GM20431 (cell line): ENCODE data around the gene MAML2.

Source experiments
- in situ Hi-C: fragments of 300-500 bp; cut with MseI, MboI; formaldehyde crosslinking; loops from one replicate; pipeline ENCODE4 v1.15.0; 2020; ENCODE audit warnings: low sequenced_read_pairs; ENCODE audit not compliant: unreplicated experiment

Gene MAML2

DNA sequence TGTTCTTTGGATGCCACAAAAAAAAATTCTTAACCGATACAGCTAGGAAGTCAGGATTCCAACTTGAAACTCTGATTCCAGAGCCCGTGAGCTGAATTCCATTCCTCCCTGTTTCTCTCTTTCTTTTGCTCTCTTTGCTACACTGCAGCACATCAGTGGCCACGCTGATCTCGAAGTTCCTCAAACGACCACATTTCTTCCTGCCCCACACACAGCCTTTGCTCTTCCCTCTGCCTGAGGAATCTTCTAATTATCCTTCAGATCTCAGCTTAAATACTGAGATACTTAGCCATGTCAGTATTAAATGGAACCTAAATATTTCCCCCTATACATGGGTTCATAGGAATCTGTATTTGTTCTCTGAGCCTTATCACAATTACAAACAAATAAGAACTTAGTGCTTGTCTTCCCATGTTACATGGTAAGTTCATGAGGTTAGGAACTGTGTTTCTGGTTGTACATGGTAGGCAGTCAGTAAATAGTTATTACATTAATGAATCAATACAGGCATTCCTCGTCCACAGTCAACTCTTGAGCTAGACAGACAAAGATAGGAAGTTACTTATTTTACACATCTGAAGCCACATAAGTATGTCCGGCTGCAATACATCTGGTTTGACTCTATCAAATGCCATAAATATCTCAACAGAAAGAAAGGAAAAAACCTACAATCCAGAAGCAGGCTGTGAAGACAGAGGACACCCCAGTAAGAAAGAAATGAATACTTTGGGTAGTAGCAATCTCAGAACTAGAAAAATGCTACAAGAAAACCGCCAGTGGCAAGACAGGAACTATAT lies 86.6 kb downstream of the MAML2 start:
- in situ Hi-C loops = no loop called here

DNA sequence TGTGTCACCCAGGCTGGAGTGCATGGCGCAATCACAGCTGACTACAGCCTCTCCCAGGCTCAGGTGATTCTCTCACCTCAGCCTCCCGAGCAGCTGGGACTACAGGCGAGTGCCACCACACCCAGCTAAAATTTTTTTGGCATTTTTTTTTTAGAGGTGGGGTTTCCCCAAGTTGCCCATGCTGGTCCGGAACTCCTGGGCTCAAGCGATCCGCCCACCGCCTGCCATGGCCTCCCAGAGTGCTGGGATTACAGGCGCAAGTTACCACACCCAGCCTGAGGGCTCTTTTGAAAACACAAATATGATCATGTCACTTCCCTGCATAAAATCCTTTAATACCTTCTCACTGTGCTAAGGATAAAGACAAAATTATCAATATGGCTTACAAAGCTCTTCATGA lies 88.1 kb downstream of the MAML2 start:
- in situ Hi-C loops = no loop called here

- in situ Hi-C loops = no loop called here
Measured at GRCh38 chr11:96254087-96254486, 88.9 kb downstream of the MAML2 start.

DNA sequence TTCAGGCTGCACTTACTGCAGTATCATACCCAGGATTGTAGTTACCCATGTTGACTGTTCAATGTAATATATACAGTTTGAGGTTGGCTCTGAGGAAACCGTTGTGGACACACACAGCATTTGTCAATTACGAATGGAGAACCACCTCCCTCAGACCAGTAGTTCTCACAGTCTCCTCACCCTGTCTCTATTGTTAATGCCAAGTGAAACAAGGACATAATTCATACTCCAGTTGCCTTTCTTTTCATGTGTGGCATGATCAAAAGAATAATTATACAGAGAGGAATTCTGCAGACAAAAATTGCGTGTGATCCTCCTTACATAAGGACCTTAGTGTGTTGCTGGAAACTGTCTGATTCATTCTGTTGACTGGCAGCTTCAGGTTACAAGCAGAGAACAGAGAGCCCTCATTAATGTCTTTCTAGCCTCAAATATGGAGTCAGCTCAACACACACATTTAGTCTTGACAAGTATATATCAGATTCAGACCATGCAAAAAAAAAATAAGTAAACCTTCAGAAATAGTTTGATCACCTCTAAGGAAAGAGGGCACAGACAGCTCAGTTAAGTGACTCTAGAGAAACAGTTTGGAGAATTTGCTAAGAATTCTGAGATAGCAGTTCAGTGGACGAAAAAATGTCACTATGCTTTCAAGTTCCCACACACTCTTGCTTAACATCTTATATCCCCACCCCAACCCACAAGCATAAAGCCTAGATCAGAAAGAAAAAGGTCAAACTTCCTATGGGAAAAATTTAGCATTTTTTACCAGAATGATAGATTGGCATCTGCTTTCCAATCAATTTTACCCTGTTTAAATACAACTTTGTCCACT lies 96.1 kb downstream of the MAML2 start:
- in situ Hi-C loops = no loop called here

GRCh38 chr11:96242971-96243647 lies 99.9 kb downstream of the MAML2 start:
- in situ Hi-C loops = no loop called here

DNA sequence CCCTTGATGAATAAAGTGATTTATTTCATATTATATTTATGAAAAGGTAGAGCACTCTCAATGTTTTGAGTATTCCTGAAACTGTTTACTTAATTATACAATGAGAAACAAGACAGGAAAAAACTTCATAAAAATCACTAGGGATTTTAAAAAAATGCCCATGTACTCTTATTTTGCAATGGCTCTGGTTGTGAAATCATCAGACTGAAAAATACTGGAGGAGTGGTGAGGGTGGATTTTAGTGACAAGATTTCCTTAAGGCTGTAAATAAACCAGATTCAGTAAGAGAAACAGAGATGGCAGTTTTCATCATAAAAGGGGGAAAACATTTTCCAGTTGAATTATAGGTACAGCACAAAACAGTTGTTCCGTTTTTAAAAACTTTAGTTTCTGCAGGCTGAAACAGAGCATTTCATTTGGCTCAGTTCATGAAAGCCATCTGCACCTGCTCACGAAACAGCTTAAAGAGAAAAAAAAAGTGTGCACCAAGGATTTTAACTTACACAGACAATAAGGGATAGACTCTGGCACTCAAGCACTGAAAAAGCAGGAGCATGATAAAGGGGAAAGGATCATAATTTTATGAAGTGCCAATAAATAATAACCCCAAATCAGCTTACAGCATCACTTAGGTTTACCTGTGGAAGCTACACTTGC lies 100.7 kb downstream of the MAML2 start:
- in situ Hi-C loops = no loop called here

- in situ Hi-C loops = no loop called here
Measured at GRCh38 chr11:96241331-96241841, 101.6 kb downstream of the MAML2 start.

DNA sequence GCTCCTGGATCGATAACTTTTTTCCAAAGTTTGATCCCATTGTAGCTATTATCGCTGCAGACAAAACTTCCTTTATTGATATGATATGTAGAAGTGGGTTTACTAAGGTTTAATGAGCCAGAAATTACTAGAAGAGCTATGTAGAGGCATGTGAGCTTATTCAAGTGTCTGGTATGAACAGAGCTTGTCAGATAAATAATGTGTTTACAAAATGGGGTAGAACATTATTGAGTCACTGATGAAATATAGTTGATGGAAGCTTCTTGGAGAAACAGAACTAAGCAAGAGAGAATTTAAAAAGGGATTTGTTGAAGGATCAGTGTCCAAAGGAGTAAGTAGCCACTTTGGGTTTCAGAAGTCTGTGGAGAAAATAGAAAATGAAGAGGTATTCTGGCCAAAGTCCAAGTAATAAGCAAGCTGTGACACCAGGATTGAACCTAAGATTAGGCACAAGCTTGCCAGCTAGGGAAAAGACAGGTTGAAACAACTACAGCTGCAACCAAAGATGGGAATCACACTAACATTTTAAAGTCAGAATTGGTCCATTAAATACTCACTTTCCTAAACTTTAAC lies 104.3 kb downstream of the MAML2 start:
- in situ Hi-C loops = no loop called here

DNA sequence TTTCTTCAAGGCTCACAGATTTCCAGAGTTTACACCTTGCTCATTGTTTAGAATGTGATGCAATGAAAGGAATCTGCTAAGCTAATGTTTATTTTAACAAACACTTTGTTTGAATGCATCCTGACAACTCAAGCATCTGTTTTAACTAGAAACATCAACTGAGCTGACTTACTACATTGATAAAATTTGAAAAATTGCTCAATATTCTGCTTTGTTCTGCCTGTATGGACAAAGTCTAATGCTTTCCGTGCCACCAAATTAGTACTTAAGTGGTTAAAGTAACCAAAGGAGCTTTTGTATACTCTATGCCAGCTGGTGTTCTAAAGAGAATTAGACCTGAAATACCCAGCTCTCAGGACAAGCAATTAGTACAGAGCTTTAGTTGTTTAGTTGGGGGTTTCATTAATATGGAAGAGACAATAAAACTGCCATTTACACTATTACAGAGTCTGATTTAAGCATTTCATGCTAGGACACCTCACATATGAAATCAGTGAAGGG lies 105.2 kb downstream of the MAML2 start:
- in situ Hi-C loops = no loop called here

DNA sequence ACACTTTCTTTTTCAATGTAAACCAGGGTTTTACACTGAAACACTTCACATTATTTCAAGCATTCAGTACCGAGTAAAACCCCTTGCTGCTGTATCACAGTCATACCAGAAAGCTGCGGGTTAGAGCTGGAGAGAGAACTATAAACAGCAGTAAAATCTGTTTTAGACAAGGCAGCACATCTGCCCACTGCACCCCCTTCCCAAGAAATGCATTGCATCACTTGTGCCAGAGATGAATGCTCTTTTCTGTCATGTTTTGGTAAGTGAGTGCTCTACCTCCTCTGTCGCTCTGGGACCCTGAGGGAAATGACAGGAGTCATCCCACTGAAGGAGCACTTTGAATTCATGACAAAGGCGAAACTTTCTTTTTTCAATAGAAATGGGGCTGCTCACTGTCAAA lies 107.2 kb downstream of the MAML2 start:
- in situ Hi-C loops = no loop called here

DNA sequence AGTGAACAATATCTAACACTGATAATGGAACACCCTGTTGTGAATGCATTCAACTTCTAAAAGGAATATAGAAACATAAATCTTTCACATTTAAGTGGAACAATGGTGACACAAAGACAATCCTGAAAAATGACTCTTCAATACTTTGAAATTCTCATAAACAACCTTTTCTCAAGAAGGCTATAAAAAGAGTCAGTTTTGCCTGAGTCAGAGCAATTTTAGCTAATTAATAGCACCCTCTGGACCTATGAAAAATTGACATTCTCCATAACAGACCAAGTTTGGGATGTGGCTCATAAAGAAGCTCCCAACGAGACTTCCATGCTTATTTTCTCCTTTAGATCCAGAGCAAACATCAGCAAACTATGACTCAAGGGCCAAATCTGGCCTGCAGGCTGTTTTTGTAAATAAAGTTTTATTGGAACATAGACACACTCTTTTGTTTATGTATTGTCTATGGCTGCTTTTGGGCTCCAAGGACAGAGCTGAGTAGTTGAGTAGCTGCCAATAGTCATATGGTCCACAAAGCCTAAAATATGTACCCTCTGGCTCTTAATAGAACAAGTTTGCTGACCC lies 108.0 kb downstream of the MAML2 start:
- in situ Hi-C loops = no loop called here

DNA sequence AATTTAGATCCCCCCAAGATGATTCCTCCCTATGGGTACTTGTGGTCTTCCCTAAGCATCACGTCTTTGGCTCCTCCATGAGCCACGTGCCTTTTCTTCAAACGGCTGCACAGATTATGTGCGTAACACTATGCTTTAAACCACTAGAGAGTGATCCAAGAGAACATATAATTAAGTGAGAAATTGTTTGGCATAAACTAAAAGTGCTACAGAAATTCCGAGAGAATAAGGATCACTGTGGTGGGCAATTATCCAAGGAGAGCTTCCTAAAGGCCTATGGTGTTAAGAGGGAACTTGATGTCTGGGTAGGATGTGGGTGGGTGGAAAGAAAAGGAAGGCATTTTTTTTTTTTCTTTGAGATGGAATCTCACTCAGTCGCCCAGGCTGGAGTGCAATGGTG lies 110.9 kb downstream of the MAML2 start:
- in situ Hi-C loops = no loop called here

DNA sequence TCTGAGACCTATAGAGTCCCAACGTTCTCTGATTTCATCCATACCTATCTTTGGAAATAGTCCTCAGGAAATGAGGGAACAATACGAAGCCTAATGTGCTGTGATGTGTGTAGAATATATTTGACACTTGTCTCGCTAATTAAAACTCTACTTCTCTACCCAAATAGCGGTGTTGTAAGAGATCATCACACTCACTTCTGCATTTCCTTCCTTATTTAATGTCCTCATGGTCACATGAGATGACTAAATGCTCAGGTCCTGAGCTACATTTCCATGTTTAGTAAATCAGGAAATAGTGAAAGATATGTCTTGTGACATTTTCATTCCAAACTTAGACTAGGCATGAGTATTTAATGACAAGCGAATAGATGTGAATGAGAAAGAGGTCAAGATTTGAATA lies 112.3 kb downstream of the MAML2 start:
- in situ Hi-C loops = no loop called here

- in situ Hi-C loops = no loop called here
Measured at GRCh38 chr11:96229354-96229977, 113.5 kb downstream of the MAML2 start.

DNA sequence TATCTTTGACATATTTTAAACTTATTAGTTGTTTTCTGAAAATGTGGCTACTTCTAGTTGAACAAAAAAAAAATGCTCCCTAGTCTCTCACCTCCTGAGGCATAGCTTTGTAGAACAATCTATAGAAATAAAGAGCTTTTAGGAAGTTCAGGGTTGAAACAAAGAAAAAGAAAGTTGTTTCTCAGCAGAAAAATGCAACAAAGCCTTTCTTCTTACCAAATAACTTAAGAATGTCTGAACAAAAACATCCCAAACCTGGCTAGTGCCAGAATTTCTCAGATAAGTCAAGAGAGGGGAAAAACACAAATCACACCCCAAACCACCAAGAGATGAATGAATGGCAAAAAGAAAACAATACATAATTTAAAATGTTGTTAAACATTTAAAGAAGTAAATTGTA lies 114.1 kb downstream of the MAML2 start:
- in situ Hi-C loops = no loop called here

DNA sequence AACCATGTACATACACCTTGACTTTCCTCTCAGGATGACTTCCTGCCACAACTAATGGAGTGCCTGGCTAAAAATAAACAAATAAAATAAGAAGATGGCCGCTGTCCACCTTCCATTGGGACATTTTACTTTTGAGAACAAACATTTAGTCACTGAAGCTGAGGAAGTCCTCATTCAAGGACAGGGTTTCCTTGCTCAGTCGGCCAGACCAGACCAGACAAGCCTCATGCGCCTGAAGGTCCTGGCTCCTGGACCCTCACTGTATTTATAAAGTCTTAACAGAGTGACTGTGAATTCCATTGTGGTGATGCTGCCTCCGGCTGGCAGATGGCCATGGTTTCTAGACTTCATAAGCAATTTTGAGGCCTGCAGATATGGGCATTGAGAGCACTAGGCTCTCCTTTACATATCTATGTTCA lies 114.5 kb downstream of the MAML2 start:
- in situ Hi-C loops = no loop called here

- in situ Hi-C loops = no loop called here
Measured at GRCh38 chr11:96227244-96227643, 115.8 kb downstream of the MAML2 start.

- in situ Hi-C loops = no loop called here
Measured at GRCh38 chr11:96223083-96223482, 119.9 kb downstream of the MAML2 start.

DNA sequence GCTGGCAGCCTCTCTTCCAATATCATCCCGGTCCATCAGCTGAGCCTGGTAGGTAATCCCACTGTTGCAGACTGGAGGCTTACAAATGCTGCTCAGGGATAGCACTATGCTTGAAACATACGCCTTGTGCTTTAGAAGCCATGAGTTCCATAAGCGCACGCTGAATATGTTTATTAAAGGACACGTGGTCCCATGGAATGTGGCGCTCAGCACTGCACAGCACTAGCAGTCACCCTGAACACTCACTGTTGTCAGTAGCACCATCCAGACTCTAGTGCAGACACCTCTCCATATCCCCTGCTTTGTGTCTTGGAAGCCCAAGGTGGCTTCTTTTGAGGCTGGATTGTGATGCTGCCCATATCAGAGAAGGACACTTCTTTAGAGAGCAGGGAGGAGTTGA lies 120.9 kb downstream of the MAML2 start:
- in situ Hi-C loops = no loop called here
